Fibroblast of skin of scalp (primary cell): Measurements from ENCODE around the gene NDC80. TPM values are rescaled to one million over a fixed set of nuclear protein-coding genes. Genes with fewer than 3 reads are reported as not detected.
"Not testable (repeated sequence)": the region's sequence is repeated elsewhere in the genome, so short reads cannot be mapped to it uniquely, and the experiment has no call there.

ENCODE experiments used
- DNase-seq: peaks from one replicate; pipeline ENCODE4 v3.0.0-alpha.2; 2013
- polyA plus RNA-seq, 2 experiments: library from polyadenylated mRNA; unstranded; fragments of 120-200 nt; gene quantifications; one replicate each; pipeline ENCODE4 v1.2.1, GENCODE V29; 2013; ENCODE audit not compliant: insufficient read length in 2 of 2

NDC80 gene
- 18.4 TPM for polyA plus RNA-seq (2013, experiment 1 of 2; ENCODE audit: insufficient read length)
- 17.7 TPM for polyA plus RNA-seq (2013, experiment 2 of 2; ENCODE audit: insufficient read length)

- DNase-seq = peak; percentile 90
Measured at GRCh38 chr18:2571200-2572170, at the start of gene NDC80, which contains the start of gene METTL4. TSS of gene NDC80 (plus strand) at chr18:2571557. CDS start at chr18:2572986, 1,429 bp downstream. TSS of gene METTL4 (minus strand) at chr18:2571505. CDS start at chr18:2567216, 4,289 bp downstream.

- no peak for DNase-seq
Measured at GRCh38 chr18:2522112-2522511, 49.2 kb upstream of the NDC80 start.

DNA sequence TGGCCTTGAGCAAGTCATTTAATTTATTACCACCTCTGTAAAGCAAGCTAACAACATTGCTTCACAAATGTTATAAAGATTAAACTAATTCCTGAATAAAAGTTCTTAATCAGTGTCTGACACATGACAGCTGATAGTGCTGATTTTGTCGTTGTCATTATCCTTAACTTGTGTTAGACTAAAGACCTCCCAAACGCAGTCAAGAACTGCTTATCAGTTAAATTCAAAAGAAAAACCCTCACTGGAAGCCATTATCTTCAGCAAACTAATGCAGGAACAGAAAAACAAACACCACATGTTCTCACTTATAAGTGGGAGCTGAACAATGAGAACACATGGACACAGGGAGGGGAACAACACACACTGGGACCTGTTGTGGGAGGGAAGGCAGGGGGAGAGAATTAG lies 46.6 kb upstream of the NDC80 start:
- DNase-seq = not testable (repeated sequence)

DNA sequence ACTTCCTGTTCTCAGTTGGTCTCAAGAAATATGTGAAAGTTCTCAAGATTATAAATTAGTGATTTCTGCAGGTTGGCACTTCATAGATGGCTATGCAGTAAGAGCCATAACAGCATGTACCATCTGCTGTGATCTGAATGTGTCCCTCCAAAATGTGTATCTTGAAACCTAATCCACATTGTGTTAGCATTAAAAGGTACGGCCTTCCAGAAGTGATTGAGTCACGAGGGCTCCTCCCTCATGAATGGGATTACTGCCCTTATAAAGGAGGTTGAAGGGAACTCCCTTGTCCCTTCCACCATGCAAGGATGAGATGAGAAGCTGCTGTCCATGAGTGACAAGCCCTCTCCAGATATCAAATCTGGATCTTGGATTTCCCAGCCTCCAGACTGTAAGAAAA lies 45.0 kb upstream of the NDC80 start:
- no peak for DNase-seq

GRCh38 chr18:2529154-2529553 lies 42.2 kb upstream of the NDC80 start:
- peak; percentile 71 for DNase-seq

GRCh38 chr18:2531751-2532150 lies 39.6 kb upstream of the NDC80 start:
- DNase-seq = no peak

DNA sequence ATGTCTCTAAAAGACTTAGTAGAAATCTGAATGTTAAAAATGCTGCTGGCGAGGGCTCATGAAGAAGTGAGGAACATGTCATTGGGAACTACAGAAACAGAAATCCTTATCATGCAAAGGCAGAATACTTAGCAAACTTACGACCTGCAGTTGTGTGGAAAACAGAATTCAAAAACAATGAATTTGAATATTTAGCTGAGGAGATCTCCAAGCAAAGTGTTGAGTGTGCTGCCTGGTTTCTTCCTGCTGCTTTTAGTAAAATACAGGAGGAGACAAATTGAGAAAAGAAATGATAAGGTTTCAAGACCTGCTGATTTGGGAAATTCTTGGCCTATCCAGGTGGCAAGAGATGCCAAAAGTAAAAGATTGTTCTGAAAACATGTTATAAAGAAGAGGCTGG lies 38.6 kb upstream of the NDC80 start:
- no peak for DNase-seq

GRCh38 chr18:2534906-2535305 lies 36.5 kb upstream of the NDC80 start:
- no peak for DNase-seq

DNA sequence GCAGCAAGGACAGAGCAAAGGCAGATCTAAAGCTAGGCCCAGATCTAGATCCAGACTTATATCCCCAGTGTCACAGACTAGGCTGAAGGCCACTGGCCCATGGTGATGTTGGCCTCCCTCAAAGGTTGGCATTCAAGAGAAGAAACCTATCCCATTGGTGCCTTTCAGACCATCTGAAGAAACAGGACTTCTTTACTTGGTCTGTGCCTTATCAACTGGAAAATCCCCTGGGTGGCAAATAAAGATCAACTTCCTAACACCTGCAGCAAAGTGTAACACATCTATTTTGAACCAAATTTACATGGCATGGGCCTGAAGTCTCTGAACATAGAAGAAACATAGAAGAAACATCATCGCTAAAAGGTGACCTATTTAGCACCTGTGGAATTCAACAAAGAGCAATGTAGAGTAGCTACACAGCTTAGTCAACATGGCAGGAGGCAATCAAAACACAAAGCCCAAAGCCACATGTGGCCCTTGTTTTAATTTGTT lies 35.9 kb upstream of the NDC80 start:
- DNase-seq = no peak

- DNase-seq = no peak
Measured at GRCh38 chr18:2536063-2536462, 35.3 kb upstream of the NDC80 start.

GRCh38 chr18:2536493-2536892 lies 34.9 kb upstream of the NDC80 start:
- peak; percentile 73 for DNase-seq

DNA sequence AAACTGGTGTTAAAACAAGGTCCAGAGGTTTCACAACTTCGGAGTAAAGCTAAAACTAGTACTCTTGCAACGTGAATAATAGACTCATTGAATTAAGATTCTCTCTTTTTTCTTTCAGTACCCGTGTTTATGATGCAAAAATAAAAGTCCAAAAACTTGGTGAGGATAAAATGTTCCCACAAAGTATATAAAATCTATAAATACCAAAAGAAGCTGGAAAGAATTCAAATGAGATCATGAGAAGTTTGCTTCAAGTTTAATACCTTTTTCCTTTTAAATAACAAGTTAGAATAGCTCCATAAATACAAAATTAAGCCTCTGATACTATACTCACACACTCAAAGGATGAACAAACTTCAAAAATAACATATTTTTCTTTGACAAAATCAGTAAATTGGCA lies 34.1 kb upstream of the NDC80 start:
- DNase-seq = no peak

GRCh38 chr18:2538236-2538635 lies 33.1 kb upstream of the NDC80 start:
- no peak for DNase-seq

DNA sequence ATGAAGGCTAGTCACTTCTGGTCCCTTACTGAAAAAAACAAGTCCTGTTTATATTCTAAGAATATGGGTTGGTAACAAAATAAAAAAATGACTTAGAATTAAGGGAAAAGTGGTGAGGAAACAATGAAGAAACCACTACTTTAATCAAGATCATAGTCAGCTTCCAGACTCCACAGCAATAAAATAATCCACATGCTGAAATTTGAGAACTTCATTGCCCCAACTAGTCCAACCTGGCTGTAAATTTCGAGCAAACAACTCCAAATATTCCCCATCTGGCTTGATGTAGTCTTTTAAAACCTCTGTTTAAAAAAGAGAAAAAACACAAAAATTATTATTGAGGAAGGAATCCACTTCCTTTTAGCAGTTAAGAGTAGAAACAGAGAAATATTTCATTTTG lies 32.5 kb upstream of the NDC80 start:
- no peak for DNase-seq

- no peak for DNase-seq
Measured at GRCh38 chr18:2540575-2540974, 30.8 kb upstream of the NDC80 start.

DNA sequence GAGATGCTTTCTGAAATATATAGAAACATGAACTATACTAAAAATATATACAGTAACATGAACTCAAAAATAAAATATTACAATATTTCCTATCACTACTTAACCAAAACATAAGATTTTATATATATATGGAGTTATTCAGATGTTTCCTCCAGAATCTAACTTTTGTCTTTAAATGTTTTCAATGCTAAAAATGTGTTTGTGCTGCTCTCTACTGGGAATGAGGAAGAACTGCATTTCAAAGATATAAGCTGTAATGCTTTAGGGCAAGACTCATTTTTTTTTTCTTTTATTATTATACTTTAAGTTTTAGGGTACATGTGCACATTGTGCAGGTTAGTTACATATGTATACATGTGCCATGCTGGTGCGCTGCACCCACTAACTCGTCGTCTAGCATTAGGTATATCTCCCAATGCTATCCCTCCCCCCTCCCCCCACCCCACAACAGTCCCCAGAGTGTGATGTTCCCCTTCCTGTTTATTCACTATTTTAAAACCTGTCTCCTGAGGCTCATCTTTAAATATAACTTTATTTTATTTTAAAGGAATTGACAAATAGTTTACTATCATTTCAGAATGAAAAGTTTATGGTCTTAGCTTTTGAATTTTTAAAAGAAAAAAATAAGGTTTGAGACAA lies 29.3 kb upstream of the NDC80 start:
- DNase-seq = peak; percentile 46

GRCh38 chr18:2545155-2545554 lies 26.2 kb upstream of the NDC80 start:
- DNase-seq = no peak

- DNase-seq = peak; percentile 54
Measured at GRCh38 chr18:2547477-2548087, 23.8 kb upstream of the NDC80 start.

DNA sequence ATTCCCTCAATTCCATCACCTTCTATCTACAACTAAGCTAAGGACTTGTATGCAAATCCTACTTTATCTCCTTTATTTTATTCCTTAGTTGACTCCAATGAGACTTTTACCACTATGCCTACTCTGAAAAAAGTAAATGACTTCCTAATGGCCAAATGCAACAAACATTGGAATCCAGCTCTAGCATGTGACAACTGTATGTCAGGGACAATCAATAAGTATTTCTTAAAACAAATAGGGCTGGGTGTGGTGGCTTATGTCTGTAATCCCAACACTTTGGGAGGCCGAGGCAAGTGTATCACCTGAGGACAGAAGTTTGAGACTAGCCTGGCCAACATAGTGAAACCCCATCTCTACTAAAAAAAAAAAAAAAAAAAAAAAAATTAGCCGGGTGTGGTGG lies 21.9 kb upstream of the NDC80 start:
- DNase-seq = no peak

DNA sequence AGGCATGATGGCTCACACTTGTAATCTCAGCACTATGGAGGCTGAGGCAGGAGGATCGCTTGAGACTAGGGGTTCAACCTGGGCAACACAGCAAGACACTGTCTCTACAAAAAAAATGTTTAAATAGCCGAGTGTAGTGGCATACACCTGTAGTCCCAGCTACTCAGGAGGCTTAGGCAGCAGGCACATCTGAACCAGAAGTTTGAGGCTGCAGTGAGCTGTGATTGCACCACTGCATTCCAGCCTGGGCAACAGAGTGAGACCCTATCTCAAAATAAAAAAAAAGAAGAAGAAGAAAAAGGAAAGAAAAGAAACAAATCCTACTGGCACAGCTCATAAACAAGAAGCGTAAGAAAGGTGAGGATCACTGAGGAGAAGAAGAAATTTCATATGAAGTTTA lies 19.9 kb upstream of the NDC80 start:
- no peak for DNase-seq

DNA sequence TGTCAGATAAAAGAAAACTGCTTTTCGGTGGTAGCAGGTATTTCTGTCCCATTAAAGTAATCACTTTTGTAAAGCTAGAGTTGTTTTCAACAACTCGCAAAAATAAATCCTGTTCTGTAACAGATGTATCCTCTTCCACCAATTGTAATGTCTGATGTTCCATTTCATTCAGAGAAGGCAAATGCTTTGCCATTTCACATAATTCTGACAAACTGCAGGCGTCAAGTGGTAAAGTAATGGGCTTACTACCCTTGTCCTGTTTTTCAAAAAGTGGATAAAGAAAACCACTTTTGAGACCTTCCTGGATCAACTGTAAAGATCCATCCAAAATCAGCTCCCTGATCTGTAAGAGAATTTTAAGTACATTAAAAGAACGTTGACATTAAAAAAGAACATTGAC lies 16.7 kb upstream of the NDC80 start:
- DNase-seq = no peak

DNA sequence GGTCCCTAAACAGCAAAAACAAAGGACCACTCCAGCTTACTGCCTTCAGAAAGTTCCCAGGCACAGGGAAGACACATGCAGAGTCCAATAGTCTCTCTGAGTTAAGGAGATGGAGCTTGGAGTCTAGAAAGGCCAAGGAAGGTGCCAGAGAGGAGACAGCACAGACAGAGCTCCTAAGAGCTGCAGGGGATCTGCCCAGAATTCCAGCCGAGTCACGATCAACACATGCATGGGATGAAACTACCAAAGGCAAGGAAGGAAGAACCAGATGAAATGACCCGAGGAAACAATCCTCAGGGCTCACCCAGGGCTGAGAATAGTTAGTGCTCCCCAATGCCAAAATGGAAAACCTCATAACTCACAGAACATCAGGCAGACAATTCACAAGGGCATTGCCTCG lies 15.5 kb upstream of the NDC80 start:
- DNase-seq = no peak

DNA sequence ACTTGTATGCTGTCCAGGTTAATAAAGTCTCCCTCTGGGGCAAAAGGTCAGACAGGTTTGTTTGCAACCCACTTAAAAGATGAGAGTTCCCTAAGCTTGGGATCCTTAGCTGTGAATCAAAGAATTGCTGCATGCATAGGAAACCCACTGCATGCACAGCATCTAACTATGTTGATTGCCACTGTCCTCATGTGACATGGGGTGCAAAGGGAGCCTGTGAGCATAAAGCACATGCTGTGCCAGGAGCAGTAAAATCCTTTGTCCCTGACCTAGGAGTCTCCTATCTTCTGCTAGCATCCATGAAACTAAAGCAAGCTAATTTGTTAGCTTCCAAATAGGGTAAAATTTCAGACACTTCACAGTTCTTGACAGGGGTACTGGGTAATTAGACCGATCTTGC lies 13.8 kb upstream of the NDC80 start:
- DNase-seq = no peak
